ENCODE results near the gene NCL. TPM values are rescaled to one million over a fixed set of nuclear protein-coding genes. Genes with fewer than 3 reads are reported as not detected.
A peak's percentile ranks its signal among the peaks of the same experiment; 100 is the strongest.

Gene NCL
- total RNA-seq, 1 donor from 2014 or later, result 136 TPM

DNA sequence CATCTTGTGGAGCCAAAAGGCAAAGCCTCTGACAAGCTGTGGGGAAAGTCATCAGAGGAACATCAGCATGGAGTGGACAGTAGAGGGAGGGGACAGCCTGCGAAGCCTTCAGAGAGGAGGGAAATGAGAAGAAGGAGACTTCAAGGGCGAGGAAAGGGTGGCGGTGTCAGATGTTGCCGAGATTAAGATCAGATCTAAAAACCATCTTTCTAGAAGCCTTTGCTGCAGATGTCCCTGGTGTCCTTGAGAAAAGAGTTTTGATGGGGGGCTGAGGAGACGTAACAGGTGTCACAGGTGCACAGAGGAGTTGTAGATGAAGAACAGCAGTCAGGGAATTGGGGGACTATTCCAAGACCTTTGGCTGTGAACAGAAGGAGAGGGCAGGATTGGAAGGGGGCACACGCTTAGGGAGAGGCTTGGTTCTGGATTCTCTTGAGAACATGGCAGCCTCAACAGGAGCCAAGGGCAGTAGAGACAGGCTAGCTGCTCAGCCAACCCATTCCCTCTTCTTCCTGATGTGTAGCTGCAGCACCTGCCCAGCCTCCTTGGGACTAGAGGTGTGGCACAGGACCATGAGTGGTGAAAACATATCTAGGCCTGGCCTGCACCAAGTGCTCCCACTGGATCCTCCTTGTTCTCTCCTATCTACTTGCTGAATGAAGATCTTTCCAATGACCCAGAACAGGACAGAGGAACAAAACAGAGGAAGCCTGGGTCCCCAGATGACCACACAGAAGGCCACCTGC lies 22.7 kb upstream of the NCL start:
- TF ChIP-seq, protein P1, sequence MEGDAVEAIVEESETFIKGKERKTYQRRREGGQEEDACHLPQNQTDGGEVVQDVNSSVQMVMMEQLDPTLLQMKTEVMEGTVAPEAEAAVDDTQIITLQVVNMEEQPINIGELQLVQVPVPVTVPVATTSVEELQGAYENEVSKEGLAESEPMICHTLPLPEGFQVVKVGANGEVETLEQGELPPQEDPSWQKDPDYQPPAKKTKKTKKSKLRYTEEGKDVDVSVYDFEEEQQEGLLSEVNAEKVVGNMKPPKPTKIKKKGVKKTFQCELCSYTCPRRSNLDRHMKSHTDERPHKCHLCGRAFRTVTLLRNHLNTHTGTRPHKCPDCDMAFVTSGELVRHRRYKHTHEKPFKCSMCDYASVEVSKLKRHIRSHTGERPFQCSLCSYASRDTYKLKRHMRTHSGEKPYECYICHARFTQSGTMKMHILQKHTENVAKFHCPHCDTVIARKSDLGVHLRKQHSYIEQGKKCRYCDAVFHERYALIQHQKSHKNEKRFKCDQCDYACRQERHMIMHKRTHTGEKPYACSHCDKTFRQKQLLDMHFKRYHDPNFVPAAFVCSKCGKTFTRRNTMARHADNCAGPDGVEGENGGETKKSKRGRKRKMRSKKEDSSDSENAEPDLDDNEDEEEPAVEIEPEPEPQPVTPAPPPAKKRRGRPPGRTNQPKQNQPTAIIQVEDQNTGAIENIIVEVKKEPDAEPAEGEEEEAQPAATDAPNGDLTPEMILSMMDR (IDR thresholded peaks at IDR 0.05), result no peak
- Histone ChIP-seq H3K27me3 (no peaks in the 10 kb centered on the region), H3K4me3 (no peak overlapping the region), H3K4me1 (peaks cover 0 to 5% of the 10 kb centered on the region in 2 donors), H3K27ac (no peak overlapping the region), H3K36me3 (no peaks in the 10 kb centered on the region), H3K9me3 (no peaks in the 10 kb centered on the region)
- intact Hi-C loops (cut with DNase I), result no loop called here
- no peak for DNase-seq (ENCODE audit: low spot score in 2 of 2)

- H3K27me3 ChIP-seq, result no peaks in the 10 kb centered on the region
- H3K4me1 ChIP-seq, result peaks cover 0 to 5% of the 10 kb centered on the region in 2 donors
- TF ChIP-seq, protein P1 (IDR thresholded peaks at IDR 0.05), result no peak
- no peaks in the 10 kb centered on the region for H3K9me3 ChIP-seq
- H3K27ac ChIP-seq, result peak overlapping the region; percentile 86 to 89
- intact Hi-C loops (cut with DNase I), result loop anchor here (1.0 kb wide), 1 partner anchor 19 kb away; the partner anchor contains the start of gene NCL
- peak overlapping the region; percentile 51 to 74 for H3K4me3 ChIP-seq
- no peaks in the 10 kb centered on the region for H3K36me3 ChIP-seq
- peak in 1 of 2 donors; percentile 65 for DNase-seq (ENCODE audit: low spot score in 2 of 2)
Observed at GRCh38 chr2:231483398-231484329, 19.4 kb upstream of the NCL start.

GRCh38 chr2:231482806-231483391 lies 18.6 kb upstream of the NCL start:
- H3K27me3 ChIP-seq, result no peaks in the 10 kb centered on the region
- H3K27ac ChIP-seq, result peak overlapping the region; percentile 86 to 89
- TF ChIP-seq, protein P1 (IDR thresholded peaks at IDR 0.05), result peak; percentile 74 to 93 (median 93)
- H3K36me3 ChIP-seq, result no peaks in the 10 kb centered on the region
- peak in 1 of 2 donors; percentile 87 for DNase-seq (ENCODE audit: low spot score in 2 of 2)
- intact Hi-C loops (cut with DNase I), result loop anchor here (1.0 kb wide), 2 partner anchors 19 to 74 kb away; partner anchors contain the start of gene NCL
- peaks cover 0 to 5% of the 10 kb centered on the region in 2 donors for H3K4me1 ChIP-seq
- H3K4me3 ChIP-seq, result peak overlapping the region; percentile 51 to 74
- no peaks in the 10 kb centered on the region for H3K9me3 ChIP-seq

- Histone ChIP-seq H3K4me3 (no peak overlapping the region), H3K9me3 (no peaks in the 10 kb centered on the region), H3K36me3 (no peaks in the 10 kb centered on the region), H3K27ac (no peak overlapping the region), H3K27me3 (no peaks in the 10 kb centered on the region), H3K4me1 (peaks cover 0 to 5% of the 10 kb centered on the region in 2 donors)
- intact Hi-C loops (cut with DNase I), result no loop called here
- TF ChIP-seq, protein P1 (IDR thresholded peaks at IDR 0.05), result no peak
- peak in 1 of 2 donors; percentile 44 for DNase-seq (ENCODE audit: low spot score in 2 of 2)
Observed at GRCh38 chr2:231480781-231481180, 16.5 kb upstream of the NCL start.

GRCh38 chr2:231479455-231479854 lies 15.2 kb upstream of the NCL start:
- no peaks in the 10 kb centered on the region for H3K36me3 ChIP-seq
- TF ChIP-seq, protein P1 (IDR thresholded peaks at IDR 0.05), result no peak
- DNase-seq (ENCODE audit: low spot score in 2 of 2), result peak in 1 of 2 donors; percentile 21
- H3K4me3 ChIP-seq, result no peak overlapping the region
- intact Hi-C loops (cut with DNase I), result no loop called here
- no peaks in the 10 kb centered on the region for H3K27me3 ChIP-seq
- H3K9me3 ChIP-seq, result no peaks in the 10 kb centered on the region
- H3K4me1 ChIP-seq, result peaks cover 0 to 5% of the 10 kb centered on the region in 2 donors
- H3K27ac ChIP-seq, result no peak overlapping the region

Data from ascending aorta (tissue), 2 donors.